Caki2 (cell line): ENCODE data around the gene SF3A2. TPM values are rescaled to one million over a fixed set of nuclear protein-coding genes. Genes with fewer than 3 reads are reported as not detected.

Experiments
- DNase-seq: peaks from one replicate; pipeline ENCODE4 v3.0.0-alpha.2; 2015; ENCODE audit warnings: low read depth
- in situ Hi-C: cut with HindIII; loops from 2 replicates; pipeline ENCODE4 v1.10.0; 2016; ENCODE audit warnings: low sequenced_read_pairs, low pct_unique_long_range_greater_than_20kb, mixed read lengths
- total RNA-seq: library from RNA; depleted of rRNA; stranded (reverse); fragments of >200 nt; shearing (Covaris generic); gene quantifications from 2 replicates; pipeline ENCODE4 v1.2.3, GENCODE V29; 2014; ENCODE audit warnings: low replicate concordance

SF3A2 gene
- total RNA-seq, 1 experiment from 2014 or later = 23.2 TPM

GRCh38 chr19:2260341-2260805 is 23.7 kb downstream of the SF3A2 start:
- DNase-seq = peak; percentile 39

DNA sequence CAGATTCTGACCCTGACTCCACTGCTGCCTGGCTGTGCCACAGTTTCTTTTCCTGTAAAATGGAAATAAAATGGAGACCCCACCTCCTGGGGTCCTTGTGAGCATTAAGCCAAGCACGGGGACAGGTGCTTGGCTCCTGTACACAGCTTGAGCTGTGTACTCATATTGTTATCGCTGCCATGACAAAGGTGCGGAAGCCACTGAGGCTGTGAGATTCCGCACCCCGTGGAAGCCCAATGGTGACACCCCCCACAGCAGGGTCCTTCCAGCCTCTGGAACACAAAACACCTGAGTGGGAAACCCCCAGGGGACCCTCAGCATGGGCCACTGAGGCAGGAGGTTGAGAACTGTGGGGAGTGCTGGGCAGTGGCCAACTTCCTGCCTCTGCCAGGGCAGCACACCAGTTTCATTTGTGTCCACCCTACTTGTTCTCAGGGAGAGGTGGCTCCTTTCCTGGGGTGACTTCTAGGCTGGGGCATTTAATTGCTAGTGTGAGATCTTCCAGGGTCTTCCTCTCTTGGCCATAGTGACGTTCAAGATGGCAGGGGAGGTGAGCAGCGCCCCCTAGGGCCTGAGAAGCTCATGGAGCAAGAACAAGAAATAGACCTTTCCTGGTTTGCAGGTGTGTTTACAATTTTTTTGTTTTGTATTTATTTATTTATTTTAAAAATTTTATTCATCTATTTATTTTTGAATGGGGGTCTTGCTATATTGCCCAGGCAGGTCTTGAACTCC is 25.0 kb downstream of the SF3A2 start:
- no peak for DNase-seq

More at GRCh38 chr19:2260341-2260805, 23.7 kb downstream of the SF3A2 start:
- in situ Hi-C loops = no loop called here

GRCh38 chr19:2266183-2266993 is 29.8 kb downstream of the SF3A2 start:
- no peak for DNase-seq
- in situ Hi-C loops = no loop called here

More for the DNA sequence above, 25.0 kb downstream of the SF3A2 start:
- in situ Hi-C loops = no loop called here

GRCh38 chr19:2268480-2268830 is 31.8 kb downstream of the SF3A2 start:
- in situ Hi-C loops = no loop called here

DNA sequence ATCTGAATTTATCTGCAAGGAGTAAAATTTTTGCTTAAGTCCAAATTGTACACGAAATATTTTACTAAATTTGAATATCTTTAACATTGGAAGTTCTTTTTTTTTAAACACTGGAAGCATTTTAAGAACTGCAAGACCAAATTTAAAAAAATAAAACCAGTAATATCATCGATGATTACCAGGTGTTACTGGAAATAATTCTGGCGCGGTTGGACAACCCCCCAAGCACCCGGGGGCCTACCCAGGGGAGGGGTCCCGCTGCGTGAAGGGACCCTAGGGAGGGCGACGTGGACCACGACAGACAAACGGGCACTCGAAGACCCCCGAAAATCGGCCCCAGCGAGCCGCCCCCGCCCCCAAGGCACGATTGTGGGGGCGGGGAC is 32.2 kb downstream of the SF3A2 start:
- in situ Hi-C loops = no loop called here
- no peak for DNase-seq

More at GRCh38 chr19:2268480-2268830, 31.8 kb downstream of the SF3A2 start:
- DNase-seq = no peak

GRCh38 chr19:2269244-2270156 is 32.9 kb downstream of the SF3A2 start:
- peak; percentile 93 for DNase-seq
- in situ Hi-C loops = no loop called here

GRCh38 chr19:2270157-2270422 is 33.5 kb downstream of the SF3A2 start:
- in situ Hi-C loops = no loop called here
- no peak for DNase-seq

- DNase-seq = no peak
- in situ Hi-C loops = no loop called here
Observed at GRCh38 chr19:2270423-2271233, 34.0 kb downstream of the SF3A2 start.

DNA sequence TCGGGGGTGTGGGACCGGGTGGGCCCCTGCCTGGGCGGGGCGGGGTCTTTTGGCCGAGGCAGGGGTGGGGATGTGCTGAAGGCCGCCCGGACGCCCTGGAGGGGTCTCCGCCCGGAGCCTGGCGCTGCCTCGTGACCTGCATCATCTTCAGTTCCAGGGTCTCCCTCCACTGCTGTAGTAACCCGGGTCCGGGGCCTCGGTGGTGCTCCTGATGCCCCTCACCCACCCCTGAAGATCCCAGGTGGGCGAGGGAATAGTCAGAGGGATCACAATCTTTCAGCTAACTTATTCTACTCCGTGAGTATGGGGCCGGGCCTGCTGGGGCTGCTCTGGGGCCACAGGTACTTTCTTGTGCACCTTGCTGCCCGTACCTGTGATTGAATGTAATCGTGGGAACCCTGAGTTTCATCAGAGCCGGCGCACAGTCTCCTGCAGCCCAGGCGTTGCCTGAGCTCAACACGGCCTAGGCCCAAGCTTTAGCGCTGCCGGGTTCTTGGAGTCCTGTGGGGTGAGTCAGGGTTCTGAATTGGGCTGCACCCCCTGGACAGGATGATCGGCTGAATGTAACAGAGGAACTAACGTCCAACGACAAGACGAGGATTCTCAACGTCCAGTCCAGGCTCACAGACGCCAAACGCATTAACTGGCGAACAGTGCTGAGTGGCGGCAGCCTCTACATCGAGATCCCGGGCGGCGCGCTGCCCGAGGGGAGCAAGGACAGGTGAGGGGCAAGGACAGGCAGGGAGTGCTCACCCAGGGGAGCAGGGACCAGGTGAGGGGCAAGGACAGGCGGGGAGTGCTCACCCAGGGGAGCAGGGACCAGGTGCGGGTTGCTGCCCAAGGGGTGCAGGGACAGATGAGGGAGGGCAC is 34.8 kb downstream of the SF3A2 start:
- DNase-seq = no peak
- in situ Hi-C loops = no loop called here

- in situ Hi-C loops = no loop called here
- peak; percentile 54 for DNase-seq
Observed at GRCh38 chr19:2273356-2274184, 36.9 kb downstream of the SF3A2 start.

GRCh38 chr19:2274185-2274711 is 37.6 kb downstream of the SF3A2 start:
- DNase-seq = no peak
- in situ Hi-C loops = no loop called here

GRCh38 chr19:2274931-2275535 is 38.4 kb downstream of the SF3A2 start:
- in situ Hi-C loops = no loop called here
- DNase-seq = peak; percentile 32

GRCh38 chr19:2275588-2276428 is 39.2 kb downstream of the SF3A2 start:
- no peak for DNase-seq
- in situ Hi-C loops = no loop called here

GRCh38 chr19:2276429-2276986 is 39.9 kb downstream of the SF3A2 start:
- no peak for DNase-seq
- in situ Hi-C loops = no loop called here

DNA sequence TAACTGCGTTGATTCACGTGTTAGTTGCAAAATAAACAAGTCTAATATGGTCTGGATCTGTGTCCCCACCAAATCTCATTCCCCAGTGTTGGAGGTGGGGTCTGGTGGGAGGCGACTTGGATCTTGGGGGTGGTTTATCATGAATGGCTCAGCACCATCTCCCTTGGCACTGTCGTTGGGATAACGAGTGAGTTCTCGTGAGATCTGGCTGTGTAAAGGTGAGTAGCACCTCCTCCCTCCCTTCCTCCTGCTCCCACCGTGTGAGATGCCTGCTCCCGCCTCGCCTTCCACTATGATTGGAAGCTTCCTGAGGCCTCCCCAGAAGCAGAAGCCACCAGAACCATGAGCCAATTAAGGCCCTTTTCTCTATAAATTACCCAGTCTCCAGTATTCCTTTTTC is 40.5 kb downstream of the SF3A2 start:
- no peak for DNase-seq
- in situ Hi-C loops = no loop called here
